Chondrocyte (in vitro differentiated cells): ENCODE results near the gene CDT1. TPM values are rescaled to one million over a fixed set of nuclear protein-coding genes. Genes with fewer than 3 reads are reported as not detected.

Source experiments
- DNase-seq: peaks from one replicate; pipeline ENCODE4 v3.0.0; 2021; ENCODE audit warnings: mixed read lengths, low spot score
- H3K27ac Mint-ChIP-seq: one replicate; pipeline ENCODE4 v1.8.0; 2021; ENCODE audit warnings: mild to moderate bottlenecking, moderate library complexity, mixed read lengths; ENCODE audit not compliant: unreplicated experiment
- H3K27me3 Mint-ChIP-seq: 2 replicates; pipeline ENCODE4 v1.8.0; 2021; ENCODE audit warnings: low read depth, mixed read lengths
- H3K36me3 Mint-ChIP-seq: 2 replicates; pipeline ENCODE4 v1.8.0; 2021; ENCODE audit warnings: low read depth, mixed read lengths
- H3K4me1 Mint-ChIP-seq: 2 replicates; pipeline ENCODE4 v1.8.0; 2021; ENCODE audit warnings: low read depth, mild to moderate bottlenecking, mixed read lengths
- H3K4me3 Mint-ChIP-seq: one replicate; pipeline ENCODE4 v1.8.0; 2021; ENCODE audit warnings: mild to moderate bottlenecking, moderate library complexity, mixed read lengths; ENCODE audit not compliant: unreplicated experiment
- H3K9me3 Mint-ChIP-seq: 2 replicates; pipeline ENCODE4 v1.8.0; 2021; ENCODE audit warnings: low read depth, mixed read lengths
- CTCF ChIP-seq: fragments of 200-600 bp; sonication (generic); IDR thresholded peaks from 2 replicates; pipeline ENCODE4 v1.5.0; 2021; ENCODE audit warnings: antibody characterized with exemption, mild to moderate bottlenecking, moderate library complexity
- total RNA-seq: library from RNA; stranded (reverse); gene quantifications from 3 replicates; pipeline ENCODE4 v1.2.1, GENCODE V29; 2021

Gene CDT1
- total RNA-seq, 1 donor from 2014 or later, result 3.7 TPM

- Mint-ChIP-seq H3K36me3 (peaks cover 13% of the 10 kb centered on the region), H3K4me3 (no peak overlapping the region), H3K27ac (no peak overlapping the region), H3K4me1 (no peaks in the 10 kb centered on the region), H3K9me3 (no peaks in the 10 kb centered on the region), H3K27me3 (no peaks in the 10 kb centered on the region)
- no peak for DNase-seq
- TF ChIP-seq CTCF, result peak; percentile 27
Measured at GRCh38 chr16:88839026-88839529, 35.5 kb downstream of the CDT1 start.

DNA sequence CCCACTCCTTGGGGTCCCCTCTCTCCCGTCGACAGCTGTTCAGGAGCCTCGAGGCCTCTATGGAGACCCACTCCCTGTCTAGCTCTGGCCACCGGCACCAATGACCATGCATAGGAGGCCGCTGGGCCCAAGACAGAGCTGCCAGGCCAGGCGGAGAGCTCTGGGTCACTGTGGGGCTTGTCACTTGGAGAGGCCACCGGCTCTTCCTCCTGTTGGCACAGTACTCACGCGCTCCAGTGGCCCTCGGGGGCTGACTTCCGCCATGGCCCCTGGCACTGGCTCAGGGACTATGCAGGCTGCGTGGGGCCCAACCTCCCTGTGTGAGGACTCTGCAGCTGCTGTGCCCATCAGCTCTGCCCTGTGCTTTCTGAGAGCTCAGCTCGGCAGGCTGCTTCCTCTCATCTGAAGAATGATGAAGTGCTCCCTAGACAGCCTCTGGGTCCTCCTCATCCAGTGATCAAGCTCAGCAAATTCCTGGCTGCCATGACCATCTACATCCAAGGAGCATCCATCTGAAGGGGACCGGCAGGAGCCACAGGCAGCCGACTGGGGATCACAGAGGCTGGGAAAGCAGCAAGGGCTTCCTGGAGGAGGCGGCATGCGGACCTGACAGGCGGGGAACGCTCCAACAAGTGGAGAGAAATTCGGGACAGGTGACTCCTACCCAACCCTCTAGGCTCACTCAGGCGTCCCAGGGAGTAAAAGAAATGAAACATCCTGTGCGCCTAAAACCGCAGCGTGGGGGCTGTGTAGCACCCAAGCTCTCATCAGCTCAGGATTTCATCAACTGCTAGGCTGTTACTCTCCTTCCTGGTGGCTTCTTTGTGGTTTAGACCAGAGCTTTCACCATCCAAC lies 36.4 kb downstream of the CDT1 start:
- Mint-ChIP-seq H3K36me3 (peaks cover 12% of the 10 kb centered on the region), H3K27me3 (no peaks in the 10 kb centered on the region), H3K4me1 (no peaks in the 10 kb centered on the region), H3K4me3 (no peak overlapping the region), H3K27ac (no peak overlapping the region), H3K9me3 (no peaks in the 10 kb centered on the region)
- no peak for DNase-seq
- no peak for TF ChIP-seq CTCF

- H3K4me1 Mint-ChIP-seq, result no peaks in the 10 kb centered on the region
Measured at GRCh38 chr16:88840600-88841215, 37.1 kb downstream of the CDT1 start.

GRCh38 chr16:88841521-88842307 lies 38.1 kb downstream of the CDT1 start:
- H3K27ac Mint-ChIP-seq, result no peak overlapping the region
- no peak for TF ChIP-seq CTCF

More at GRCh38 chr16:88840600-88841215, 37.1 kb downstream of the CDT1 start:
- DNase-seq, result no peak
- Mint-ChIP-seq H3K4me3 (no peak overlapping the region), H3K27ac (no peak overlapping the region), H3K27me3 (no peaks in the 10 kb centered on the region), H3K9me3 (no peaks in the 10 kb centered on the region), H3K36me3 (peaks cover 9% of the 10 kb centered on the region)
- TF ChIP-seq CTCF, result no peak

GRCh38 chr16:88842308-88842756 lies 38.7 kb downstream of the CDT1 start:
- H3K36me3 Mint-ChIP-seq, result peaks cover 9% of the 10 kb centered on the region
- no peaks in the 10 kb centered on the region for H3K27me3 Mint-ChIP-seq
- no peak overlapping the region for H3K27ac Mint-ChIP-seq
- no peak for DNase-seq
- H3K4me3 Mint-ChIP-seq, result no peak overlapping the region
- H3K9me3 Mint-ChIP-seq, result no peaks in the 10 kb centered on the region
- H3K4me1 Mint-ChIP-seq, result no peaks in the 10 kb centered on the region
- TF ChIP-seq CTCF, result no peak

More at GRCh38 chr16:88841521-88842307, 38.1 kb downstream of the CDT1 start:
- H3K9me3 Mint-ChIP-seq, result no peaks in the 10 kb centered on the region
- H3K36me3 Mint-ChIP-seq, result peaks cover 9% of the 10 kb centered on the region
- no peaks in the 10 kb centered on the region for H3K27me3 Mint-ChIP-seq
- no peaks in the 10 kb centered on the region for H3K4me1 Mint-ChIP-seq
- H3K4me3 Mint-ChIP-seq, result no peak overlapping the region
- no peak for DNase-seq
